GM13977 (cell line): Measurements from ENCODE around the gene POLR2E.

Experiments used
- DNase-seq: peaks from one replicate; pipeline ENCODE4 v3.0.0; 2012; ENCODE audit warnings: low spot score
- CTCF ChIP-seq: IDR thresholded peaks from 2 replicates; pipeline ENCODE4 v1.5.1; 2012; ENCODE audit warnings: mild to moderate bottlenecking, control low read depth; ENCODE audit not compliant: insufficient read depth; ENCODE audit errors: extremely low read depth, missing control alignments
- in situ Hi-C: fragments of 300-500 bp; cut with MboI; formaldehyde crosslinking; loops from one replicate; pipeline ENCODE4 v1.12.0; 2022; ENCODE audit warnings: low sequenced_read_pairs, low pct_unique_long_range_greater_than_20kb, mixed read lengths, inconsistent platforms; ENCODE audit not compliant: unreplicated experiment

The POLR2E gene

GRCh38 chr19:1103132-1103707 is 8.0 kb upstream of the POLR2E start:
- no peak for DNase-seq
- in situ Hi-C loops, result no loop called here
- no peak for TF ChIP-seq CTCF

- DNase-seq, result no peak
- TF ChIP-seq CTCF, result no peak
- in situ Hi-C loops, result no loop called here
Observed at GRCh38 chr19:1102407-1103131, 7.4 kb upstream of the POLR2E start.

DNA sequence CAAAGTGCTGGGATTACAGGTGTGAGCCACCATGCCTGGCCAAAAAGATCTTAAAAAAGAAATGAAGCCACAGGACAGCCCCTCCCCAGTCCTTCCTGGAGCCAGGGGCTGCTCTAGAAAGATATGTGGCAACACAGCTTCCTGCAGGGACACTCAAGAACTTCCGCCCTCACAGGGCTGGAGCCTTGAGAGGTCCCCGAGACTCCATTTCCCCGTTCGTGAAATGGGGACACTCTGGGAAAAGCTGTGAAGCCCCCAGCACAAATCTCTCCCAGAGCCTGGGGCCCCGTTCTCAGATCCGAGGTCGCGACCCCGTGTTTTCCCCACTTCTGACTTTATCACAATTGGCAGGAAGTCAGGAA is 6.1 kb upstream of the POLR2E start:
- TF ChIP-seq CTCF, result no peak
- in situ Hi-C loops, result no loop called here
- no peak for DNase-seq

GRCh38 chr19:1098177-1099051 is 3.2 kb upstream of the POLR2E start:
- no peak for TF ChIP-seq CTCF
- in situ Hi-C loops, result no loop called here
- no peak for DNase-seq

GRCh38 chr19:1097810-1098176 is 2.6 kb upstream of the POLR2E start:
- DNase-seq, result no peak

GRCh38 chr19:1094655-1094977 is 559 bp downstream of the POLR2E start:
- TF ChIP-seq CTCF, result no peak
- DNase-seq, result no peak
- in situ Hi-C loops, result no loop called here

More at GRCh38 chr19:1097810-1098176, 2.6 kb upstream of the POLR2E start:
- no peak for TF ChIP-seq CTCF
- in situ Hi-C loops, result no loop called here
